HK-2 (cell line): Measurements from ENCODE around the gene DERL2.

Source experiments
- DNase-seq: peaks from one replicate; pipeline ENCODE4 v3.0.0-alpha.2; 2018; ENCODE audit not compliant: unreplicated experiment

Gene DERL2

DNA sequence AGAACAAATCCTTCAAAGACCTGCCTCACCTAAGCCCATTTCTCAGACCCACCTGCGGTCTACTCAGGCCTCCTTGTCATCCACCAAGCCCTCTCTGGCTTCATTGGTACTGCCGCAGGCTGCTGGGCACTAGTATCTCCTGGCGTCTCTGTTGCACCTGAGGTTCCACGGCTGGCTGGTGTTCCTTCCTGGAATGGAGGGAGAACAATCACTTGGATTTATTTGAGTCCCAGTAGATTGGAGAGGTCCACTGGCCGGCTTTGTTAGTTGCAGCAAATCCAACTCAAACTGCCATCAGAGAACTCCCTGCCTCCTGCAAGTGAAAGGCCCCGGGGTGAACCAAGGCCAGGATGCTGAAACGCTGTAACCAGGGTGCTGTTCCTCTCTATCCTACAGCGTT lies 15.7 kb upstream of the DERL2 start:
- no peak for DNase-seq

DNA sequence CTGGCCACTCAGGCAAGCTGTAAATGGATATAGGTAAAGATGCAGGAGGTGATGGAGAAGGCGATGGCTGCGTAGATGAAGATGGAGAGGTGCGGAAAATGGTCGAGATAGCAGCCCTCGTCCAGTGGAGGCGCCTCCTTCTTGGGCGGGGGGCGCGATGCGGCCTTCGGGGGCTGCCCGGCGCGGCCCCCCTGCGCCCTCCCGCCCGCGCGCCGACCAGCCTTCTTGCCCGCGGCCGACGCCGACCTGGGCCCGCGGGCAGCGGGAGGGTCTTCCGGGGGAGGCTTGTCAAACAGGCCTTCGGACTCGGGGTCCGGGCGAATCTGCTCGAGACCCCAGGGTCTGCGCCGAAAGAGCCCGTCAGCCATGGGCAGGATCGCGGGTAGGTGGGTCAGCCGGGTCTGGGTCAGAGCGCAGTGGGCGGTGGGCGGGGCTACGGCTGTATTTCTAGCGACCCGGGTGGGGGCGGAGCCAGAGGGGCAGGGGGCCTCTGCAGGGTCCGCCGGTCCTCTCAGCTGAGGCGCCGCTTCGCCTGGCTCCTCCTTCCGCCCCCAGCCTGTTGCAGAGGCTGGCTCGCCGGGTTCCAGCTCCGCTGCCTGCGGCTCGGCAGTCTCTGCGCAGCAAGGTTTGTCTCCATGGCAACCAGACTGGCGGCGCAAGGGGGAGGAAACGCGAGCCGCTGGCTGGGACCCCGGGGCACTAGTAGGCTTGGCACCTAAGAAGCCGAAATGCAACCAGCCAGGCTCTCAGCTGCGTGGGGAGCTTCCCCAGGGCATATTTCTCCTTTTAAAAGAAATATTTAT lies 14.8 kb upstream of the DERL2 start:
- DNase-seq: peak; percentile 54

GRCh38 chr17:5500247-5500588 lies 14.2 kb upstream of the DERL2 start:
- no peak for DNase-seq

- no peak for DNase-seq
Observed at GRCh38 chr17:5499476-5500231, 13.7 kb upstream of the DERL2 start.

GRCh38 chr17:5492970-5493369 lies 7.0 kb upstream of the DERL2 start:
- DNase-seq: no peak

DNA sequence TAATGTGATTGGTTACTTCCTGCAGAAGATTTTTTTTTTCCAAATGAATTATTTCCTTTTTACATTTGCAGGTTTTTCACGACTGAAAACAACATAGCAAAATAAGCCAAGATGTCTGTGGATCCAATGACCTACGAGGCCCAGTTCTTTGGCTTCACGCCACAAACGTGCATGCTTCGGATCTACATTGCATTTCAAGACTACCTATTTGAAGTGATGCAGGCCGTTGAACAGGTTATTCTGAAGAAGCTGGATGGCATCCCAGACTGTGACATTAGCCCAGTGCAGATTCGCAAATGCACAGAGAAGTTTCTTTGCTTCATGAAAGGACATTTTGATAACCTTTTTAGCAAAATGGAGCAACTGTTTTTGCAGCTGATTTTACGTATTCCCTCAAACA lies 2.8 kb upstream of the DERL2 start:
- no peak for DNase-seq

DNA sequence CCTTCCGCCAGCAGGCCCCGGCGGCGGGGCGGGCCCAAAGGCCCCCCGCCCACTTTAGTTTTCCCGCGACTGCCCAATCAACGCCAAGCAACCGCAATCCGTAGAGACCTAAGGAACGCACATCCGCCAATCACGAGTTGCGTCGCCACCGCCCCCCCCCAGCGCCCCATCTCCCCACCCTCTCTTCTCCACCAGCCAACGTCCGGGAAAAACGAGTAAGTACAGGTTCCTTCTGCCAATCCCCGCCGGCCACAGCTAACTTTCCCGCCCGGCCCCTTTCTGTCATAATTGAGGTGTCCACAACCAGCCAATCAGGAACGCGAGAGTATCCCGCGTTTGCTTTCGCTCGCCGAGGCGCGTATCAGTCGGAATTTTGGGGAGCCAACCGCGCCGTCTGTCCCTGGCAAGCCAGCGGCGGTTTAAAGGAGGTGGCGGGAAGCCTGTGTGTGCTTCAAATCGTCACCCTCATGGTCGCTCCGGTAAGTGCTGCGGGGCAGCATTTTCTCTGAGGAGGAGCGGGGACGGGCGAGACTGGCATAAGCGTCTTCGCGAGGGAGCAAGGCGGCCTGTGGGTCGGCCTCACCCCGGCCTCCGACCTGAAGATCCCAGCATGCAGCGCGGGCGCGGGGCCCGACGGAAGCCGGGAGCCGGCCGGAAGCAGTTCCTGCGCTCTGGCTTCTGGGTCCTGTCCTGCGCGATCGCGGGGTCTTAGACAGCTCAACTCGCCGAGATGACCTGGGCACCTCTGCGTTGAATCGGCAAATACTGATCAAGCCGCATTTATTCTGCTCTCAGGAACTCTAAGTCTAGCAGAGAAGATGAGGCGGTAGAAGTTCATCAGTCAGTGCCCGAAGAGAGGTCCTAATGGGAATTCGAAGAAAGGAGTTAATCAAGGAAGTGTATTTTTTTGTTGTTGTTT lies 487 bp upstream of the DERL2 start, which contains the start of gene MIS12:
Gene MIS12 (plus strand): TSS at position 361 of the 919 bp plus-strand sequence. CDS start 2,297 bp downstream, outside the sequence.
- peak; percentile 99 for DNase-seq

- DNase-seq: no peak
Observed at GRCh38 chr17:5481451-5481850, 4.5 kb downstream of the DERL2 start.

- DNase-seq: no peak
Observed at GRCh38 chr17:5480962-5481361, 5.0 kb downstream of the DERL2 start.

DNA sequence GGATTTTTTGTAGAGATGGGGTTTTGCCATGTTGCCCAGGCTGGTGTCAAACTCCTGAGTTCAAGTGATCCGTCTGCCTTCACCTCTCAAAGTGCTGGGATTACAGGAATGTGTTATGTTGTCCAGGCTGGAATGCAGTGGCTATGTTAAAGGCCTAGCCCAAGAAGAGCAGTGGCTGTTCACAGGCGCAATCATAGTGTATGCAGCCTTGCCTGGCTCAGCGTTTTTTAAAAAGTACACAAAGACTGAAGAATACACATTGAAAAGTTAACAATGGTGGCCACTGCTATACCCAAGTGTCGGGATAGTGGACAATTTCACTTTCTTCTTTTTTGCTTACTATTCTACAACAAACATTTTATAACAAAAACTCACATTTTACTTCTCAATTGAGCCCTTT lies 7.0 kb downstream of the DERL2 start:
- no peak for DNase-seq

DNA sequence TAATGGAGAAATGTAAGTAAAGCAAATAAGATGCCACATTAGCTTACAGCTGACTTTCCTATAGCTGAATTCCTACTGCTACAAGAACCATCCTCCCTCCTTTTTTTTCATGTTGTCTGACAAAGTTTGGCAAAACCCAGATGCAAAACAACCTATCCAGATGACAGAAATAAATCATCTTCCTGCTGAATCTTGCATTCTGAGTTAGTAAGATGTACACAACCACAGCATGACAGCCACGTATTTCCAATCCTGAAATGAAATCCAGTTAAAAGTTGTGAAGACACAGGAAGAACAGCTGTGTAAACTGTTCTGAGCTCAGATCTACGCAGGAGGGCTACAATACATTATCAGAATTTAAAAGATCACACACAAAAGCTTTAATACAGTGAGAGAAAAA lies 12.1 kb downstream of the DERL2 start:
- DNase-seq: no peak

DNA sequence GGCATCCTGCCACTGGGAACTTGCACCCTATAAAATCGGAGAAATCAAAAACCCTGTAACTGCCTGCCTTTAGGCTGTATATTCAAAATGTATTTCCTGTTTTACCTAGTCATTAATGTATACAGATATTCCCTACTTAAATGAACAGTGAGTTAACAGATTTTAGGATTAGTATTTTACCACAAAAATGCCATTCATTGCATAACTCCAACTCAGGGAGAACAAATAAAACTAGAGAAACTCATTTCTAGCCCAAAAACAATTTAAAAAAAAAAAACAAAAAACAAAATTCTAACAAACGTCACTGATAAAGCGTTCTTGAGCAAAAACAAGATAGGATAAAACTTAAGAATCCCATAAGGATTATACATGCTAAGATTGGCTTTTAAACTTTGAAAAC lies 13.5 kb downstream of the DERL2 start:
- no peak for DNase-seq

GRCh38 chr17:5468075-5468473 lies 17.9 kb downstream of the DERL2 start:
- DNase-seq: no peak

- DNase-seq: peak; percentile 12
Observed at GRCh38 chr17:5467416-5467815, 18.6 kb downstream of the DERL2 start.

- DNase-seq: no peak
Observed at GRCh38 chr17:5466295-5466694, 19.7 kb downstream of the DERL2 start.

DNA sequence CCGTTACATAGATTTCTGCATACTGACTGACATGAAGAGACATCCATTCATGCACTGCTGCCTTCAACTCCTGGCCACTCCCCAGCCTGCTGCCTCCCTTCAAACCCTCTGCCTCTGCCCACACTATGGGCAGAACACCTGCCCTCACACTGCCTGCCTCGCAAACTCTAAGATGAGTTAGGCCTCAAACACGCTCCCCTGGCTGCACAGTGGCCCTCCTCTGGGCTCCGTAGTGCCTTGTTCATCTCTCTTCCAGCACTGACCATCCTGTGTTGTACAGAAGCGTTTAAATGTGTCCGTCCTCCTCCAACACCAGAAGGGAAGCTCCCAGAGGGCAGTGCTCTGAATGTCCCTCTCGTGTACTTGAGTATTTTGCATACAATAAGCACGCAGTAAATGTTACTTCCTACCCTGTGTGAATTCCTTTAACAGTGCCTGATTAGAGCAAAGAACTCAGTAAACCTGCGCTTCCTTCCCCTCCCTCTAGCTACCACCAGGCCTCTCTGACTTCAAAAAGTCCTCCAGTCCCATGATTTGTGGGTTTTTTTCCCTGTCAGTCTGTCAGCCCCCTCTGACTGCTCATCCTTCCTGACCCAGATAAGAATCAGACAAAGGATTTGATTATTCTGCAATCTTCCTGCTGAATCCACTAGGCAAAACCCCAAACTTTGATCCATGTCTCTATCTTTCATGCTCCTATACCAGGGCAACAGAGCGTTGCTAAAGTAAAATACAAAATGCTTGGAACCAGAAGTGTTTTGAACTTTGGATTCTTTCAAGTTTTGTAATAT lies 21.1 kb downstream of the DERL2 start:
- no peak for DNase-seq

DNA sequence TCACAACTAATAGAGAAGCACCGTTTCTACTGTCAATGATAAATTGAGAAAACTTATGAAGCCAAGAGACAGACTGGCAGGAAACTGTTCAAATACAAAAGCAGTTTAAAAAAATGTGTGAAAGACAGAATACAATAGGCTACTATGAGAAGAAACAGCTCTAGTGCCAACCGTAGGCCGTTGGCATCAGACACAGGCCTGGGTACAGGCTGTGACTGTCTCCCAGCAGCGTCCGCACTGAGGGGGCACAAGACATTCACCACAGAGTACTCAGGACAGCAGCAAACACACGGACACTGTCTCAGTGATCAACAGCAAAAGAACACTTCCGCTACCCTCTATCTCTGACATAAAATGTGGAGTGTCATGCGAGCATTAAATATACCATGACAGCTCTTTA lies 39.2 kb downstream of the DERL2 start:
- no peak for DNase-seq

- no peak for DNase-seq
Observed at GRCh38 chr17:5444209-5444608, 41.8 kb downstream of the DERL2 start.

- no peak for DNase-seq
Observed at GRCh38 chr17:5443728-5444127, 42.2 kb downstream of the DERL2 start.

GRCh38 chr17:5439446-5439764 lies 46.6 kb downstream of the DERL2 start:
- DNase-seq: no peak

DNA sequence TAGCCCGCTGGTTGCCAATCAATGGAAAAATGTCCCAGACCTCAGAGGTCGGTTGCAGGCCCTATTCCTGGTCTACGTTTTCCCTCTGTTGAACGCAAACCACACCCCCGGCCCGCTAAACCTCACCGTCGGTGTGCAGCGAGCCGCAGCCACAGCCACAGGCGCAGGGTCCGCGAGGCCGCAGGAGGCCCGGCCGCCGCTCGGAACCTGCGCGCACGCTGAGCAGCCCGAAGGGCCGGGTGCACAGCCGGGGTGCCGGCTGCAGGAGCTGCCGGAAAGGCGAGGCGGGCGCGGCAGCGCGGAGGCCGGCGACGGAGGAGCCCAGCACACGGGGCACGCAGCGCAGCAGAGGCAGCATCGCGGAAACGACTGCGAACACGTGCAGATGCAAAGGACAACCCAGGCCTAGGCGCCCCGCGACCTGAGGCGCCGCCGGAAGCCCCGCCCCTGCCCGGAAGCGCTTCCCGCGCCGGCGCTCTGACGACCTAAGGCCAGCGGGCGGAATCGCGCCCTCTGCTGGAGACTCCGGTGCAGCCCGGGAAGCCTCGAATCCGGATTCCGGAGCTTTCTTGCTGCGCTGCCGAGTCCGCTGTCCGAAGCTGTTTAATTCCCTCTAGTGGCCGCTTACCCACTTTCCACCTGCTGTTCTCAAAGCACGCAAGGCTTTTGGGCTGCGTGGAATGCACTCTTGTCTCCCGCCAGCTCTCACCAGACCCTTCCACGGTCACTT lies 47.1 kb downstream of the DERL2 start, which contains the start of gene C1QBP:
Gene C1QBP (minus strand): TSS at position 440 of the 730 bp plus-strand sequence. CDS start 82 bp downstream, at position 358.
- DNase-seq: peak; percentile 96
